Right forelimb (tissue), 1 donor: ENCODE data around the gene UNC80.

Experiments
- DNase-seq: peaks from one replicate; pipeline ENCODE4 v3.0.0-alpha.2; 2018

The UNC80 gene

GRCh38 chr2:210034087-210034683, 262.6 kb downstream of the UNC80 start:
- no peak for DNase-seq

GRCh38 chr2:210035679-210036078, 264.0 kb downstream of the UNC80 start:
- DNase-seq = no peak

GRCh38 chr2:210038078-210038477, 266.4 kb downstream of the UNC80 start:
- DNase-seq = no peak

- DNase-seq = no peak
These were observed 275.3 kb downstream of the UNC80 start for GRCh38 chr2:210046851-210047500.
